HEK293 (cell line): ENCODE measurements around the gene RRP9.
A peak's percentile ranks its signal among the peaks of the same experiment; 100 is the strongest.

Experiments used
- CTCF ChIA-PET: fragments of 350-600 bp; formaldehyde crosslinking; extraction: SDS; loops from one replicate; lab custom pipeline; 2021; ENCODE audit warnings: antibody characterized with exemption; lab: Yijun Ruan, JAX
- POLR2A ChIA-PET: fragments of 300-600 bp; formaldehyde crosslinking; extraction: SDS; loops from one replicate; lab custom pipeline; 2020; ENCODE audit warnings: antibody characterized with exemption, inconsistent platforms; lab: Yijun Ruan, JAX
- H3K27ac ChIP-seq: fragments of 200-500 bp; sonication (Bioruptor generic); 2 replicates; pipeline ENCODE4 v1.5.1; 2014; ENCODE audit warnings: low read depth, low read length, control low read depth, inconsistent platforms; ENCODE audit errors: extremely low read depth
- H3K36me3 ChIP-seq, 2 experiments: fragments of 200-500 bp in 1 of 2; sonication (Bioruptor generic) in 1 of 2; 1 replicate in 1 of 2; 2 replicates in 1 of 2; pipeline ENCODE4 v1.5.1; 2014 to 2017; ENCODE audit warnings: inconsistent platforms in 2 of 2, low read length in 2 of 2; ENCODE audit not compliant: control insufficient read depth in 2 of 2, insufficient read depth in 1 of 2
- H3K4me1 ChIP-seq: fragments of 200-500 bp; sonication (Bioruptor generic); 2 replicates; pipeline ENCODE4 v1.5.1; 2014; ENCODE audit warnings: mild to moderate bottlenecking, low read length, inconsistent platforms; ENCODE audit not compliant: control insufficient read depth, insufficient read depth
- H3K4me3 ChIP-seq: 2 replicates; pipeline ENCODE4 v1.5.1; 2011; ENCODE audit warnings: low read depth, mild to moderate bottlenecking, control low read depth, low read length, moderate library complexity
- H3K9me3 ChIP-seq: fragments of 200-500 bp; sonication (Bioruptor generic); 2 replicates; pipeline ENCODE4 v1.5.1; 2014; ENCODE audit warnings: low read depth, low read length, inconsistent platforms; ENCODE audit not compliant: control insufficient read depth, insufficient read depth
- EGR2 ChIP-seq: fragments of 450-650 bp; formaldehyde crosslinking; IDR thresholded peaks from 2 replicates; pipeline ENCODE4 v1.5.1; 2016; ENCODE audit warnings: low read depth, missing biosample characterization, missing genetic modification characterization
- GFI1B ChIP-seq: fragments of 450-650 bp; formaldehyde crosslinking; IDR thresholded peaks from 2 replicates; pipeline ENCODE4 v1.5.1; 2016; ENCODE audit warnings: missing biosample characterization, missing genetic modification characterization
- GLIS2 ChIP-seq: fragments of 450-650 bp; formaldehyde crosslinking; IDR thresholded peaks from 2 replicates; pipeline ENCODE4 v1.5.1; 2016; ENCODE audit warnings: missing biosample characterization, missing genetic modification characterization
- KLF8 ChIP-seq: fragments of 450-650 bp; formaldehyde crosslinking; IDR thresholded peaks from 2 replicates; pipeline ENCODE4 v1.5.1; 2016; ENCODE audit warnings: missing biosample characterization, missing genetic modification characterization
- PRDM10 ChIP-seq: fragments of 450-650 bp; formaldehyde crosslinking; IDR thresholded peaks from 2 replicates; pipeline ENCODE4 v1.5.1; 2016; ENCODE audit warnings: missing biosample characterization, missing genetic modification characterization
- RBAK ChIP-seq: fragments of 450-650 bp; formaldehyde crosslinking; IDR thresholded peaks from 2 replicates; pipeline ENCODE4 v1.5.1; 2016; ENCODE audit warnings: missing biosample characterization, missing genetic modification characterization
- TCF7L2 ChIP-seq: IDR thresholded peaks from 2 replicates; pipeline ENCODE4 v1.6.1; 2011; ENCODE audit warnings: low read depth, mild to moderate bottlenecking, inconsistent platforms, low read length, moderate library complexity, borderline replicate concordance
- TSHZ1 ChIP-seq: fragments of 450-650 bp; formaldehyde crosslinking; IDR thresholded peaks from 2 replicates; pipeline ENCODE4 v1.5.1; 2016; ENCODE audit warnings: missing biosample characterization, missing genetic modification characterization, borderline replicate concordance
- YY2 ChIP-seq: fragments of 450-650 bp; formaldehyde crosslinking; IDR thresholded peaks from 2 replicates; pipeline ENCODE4 v1.5.1; 2016; ENCODE audit warnings: missing biosample characterization, missing genetic modification characterization
- ZBTB17 ChIP-seq: fragments of 450-650 bp; formaldehyde crosslinking; IDR thresholded peaks from 2 replicates; pipeline ENCODE4 v1.5.1; 2016; ENCODE audit warnings: missing biosample characterization, missing genetic modification characterization
- ZBTB21 ChIP-seq: fragments of 450-650 bp; formaldehyde crosslinking; IDR thresholded peaks from 2 replicates; pipeline ENCODE4 v1.5.1; 2017; ENCODE audit warnings: missing biosample characterization, missing genetic modification characterization
- ZFP41 ChIP-seq: fragments of 450-650 bp; formaldehyde crosslinking; IDR thresholded peaks from 2 replicates; pipeline ENCODE4 v1.5.1; 2016; ENCODE audit warnings: missing biosample characterization, missing genetic modification characterization, borderline replicate concordance
- ZNF155 ChIP-seq: fragments of 450-650 bp; formaldehyde crosslinking; IDR thresholded peaks from 2 replicates; pipeline ENCODE4 v1.5.1; 2016; ENCODE audit warnings: missing biosample characterization, missing genetic modification characterization
- ZNF239 ChIP-seq: fragments of 450-650 bp; formaldehyde crosslinking; IDR thresholded peaks from 2 replicates; pipeline ENCODE4 v1.5.1; 2016; ENCODE audit warnings: missing biosample characterization, missing genetic modification characterization
- ZNF350 ChIP-seq: fragments of 450-650 bp; formaldehyde crosslinking; IDR thresholded peaks from 2 replicates; pipeline ENCODE4 v1.5.0; 2017; ENCODE audit warnings: missing biosample characterization, mild to moderate bottlenecking, missing genetic modification characterization
- ZNF362 ChIP-seq: fragments of 450-650 bp; formaldehyde crosslinking; IDR thresholded peaks from 2 replicates; pipeline ENCODE4 v1.5.1; 2016; ENCODE audit warnings: missing biosample characterization, missing genetic modification characterization
- ZNF366 ChIP-seq: fragments of 450-650 bp; formaldehyde crosslinking; conservative IDR thresholded peaks from 2 replicates; pipeline ENCODE4 v1.5.1; 2016; ENCODE audit warnings: missing biosample characterization, missing genetic modification characterization
- ZNF404 ChIP-seq: fragments of 450-650 bp; formaldehyde crosslinking; IDR thresholded peaks from 2 replicates; pipeline ENCODE4 v1.5.1; 2017; ENCODE audit warnings: missing biosample characterization, missing genetic modification characterization
- ZNF416 ChIP-seq: fragments of 450-650 bp; formaldehyde crosslinking; IDR thresholded peaks from 2 replicates; pipeline ENCODE4 v1.5.1; 2016; ENCODE audit warnings: missing biosample characterization, missing genetic modification characterization
- ZNF426 ChIP-seq: fragments of 450-650 bp; formaldehyde crosslinking; IDR thresholded peaks from 2 replicates; pipeline ENCODE4 v1.5.1; 2017; ENCODE audit warnings: missing biosample characterization, missing genetic modification characterization, mild to moderate bottlenecking, inconsistent platforms, moderate library complexity
- ZNF555 ChIP-seq: fragments of 450-650 bp; formaldehyde crosslinking; conservative IDR thresholded peaks from 2 replicates; pipeline ENCODE4 v1.5.1; 2017; ENCODE audit warnings: missing biosample characterization, mild to moderate bottlenecking, missing genetic modification characterization, inconsistent platforms
- ZNF654 ChIP-seq: fragments of 450-650 bp; formaldehyde crosslinking; IDR thresholded peaks from 2 replicates; pipeline ENCODE4 v1.5.1; 2016; ENCODE audit warnings: low read depth, missing biosample characterization, missing genetic modification characterization
- ZNF660 ChIP-seq: fragments of 450-650 bp; IDR thresholded peaks from 2 replicates; pipeline ENCODE4 v1.5.1; 2018; ENCODE audit warnings: missing biosample characterization, mild to moderate bottlenecking, missing genetic modification characterization
- ZSCAN4 ChIP-seq: fragments of 450-650 bp; formaldehyde crosslinking; IDR thresholded peaks from 2 replicates; pipeline ENCODE4 v1.5.1; 2017; ENCODE audit warnings: missing biosample characterization, missing genetic modification characterization

RRP9 gene

GRCh38 chr3:51983578-51984268 lies 42.0 kb upstream of the RRP9 start (continued):
- TF ChIP-seq ZNF362, result 0 out of 2 replicates have a peak, but pooled peaks have one; percentile 39
- TF ChIP-seq KLF8, result 0 out of 2 replicates have a peak, but pooled peaks have one; percentile 39
- TF ChIP-seq, all 188 proteins: peak for 8

GRCh38 chr3:51982838-51983577 lies 41.3 kb upstream of the RRP9 start, which contains the start of gene ACY1:
ACY1 (plus strand) TSS chr3:51983535; CDS start chr3:51984065, 530 bp downstream.
- no peaks in the 10 kb centered on the region for H3K4me1 ChIP-seq
- ChIA-PET CTCF (interaction anchor here (0.6 to 3.0 kb wide), 7 partner anchors 9 to 430 kb away, joined by 3 to 38 read pairs (median 5); partner anchors contain the start of genes ABHD14A, ABHD14B and RRP9), POLR2A (interaction anchor here (0.5 to 3.6 kb wide), 12 partner anchors 9 to 296 kb away, joined by 3 to 47 read pairs (median 6); partner anchors contain the start of genes ABHD14A, ABHD14B, PARP3 and PCBP4)
- H3K36me3 ChIP-seq, result peaks cover 0 to 8% of the 10 kb centered on the region in 2 experiments; a peak in 1 of 3 replicates
- H3K27ac ChIP-seq, result peak within 1 kb of the TSS; percentile 60; the same call in 1 of the 2 replicates
- no peaks in the 10 kb centered on the region for H3K9me3 ChIP-seq
- H3K4me3 ChIP-seq, result peak within 1 kb of the TSS; percentile 41
- TF ChIP-seq ZNF155 (tag by site-specific recombination) (no peak), ZBTB17 (tag by site-specific recombination) (peak; percentile 69), YY2 (no peak), TSHZ1 (tag by site-specific recombination) (no peak), ZNF350 (tag by site-specific recombination) (no peak), ZNF416 (no peak), ZFP41 (tag by site-specific recombination) (no peak), EGR2 (tag by site-specific recombination) (peak; percentile 29), ZNF555 (tag by site-specific recombination) (no peak), ZNF654 (tag by site-specific recombination) (no peak), ZNF362 (no peak), ZNF239 (tag by site-specific recombination) (no peak), ZNF404 (tag by site-specific recombination) (no peak), TCF7L2 (no peak), ZNF426 (tag by site-specific recombination) (no peak), ZNF660 (tag by site-specific recombination) (peak; percentile 82), ZSCAN4 (tag by site-specific recombination) (no peak), GFI1B (no peak), RBAK (tag by site-specific recombination) (no peak), ZNF366 (0 out of 2 replicates have a peak, but pooled peaks have one; percentile 11), GLIS2 (tag by site-specific recombination) (peak; percentile 84), PRDM10 (tag by site-specific recombination) (no peak), ZBTB21 (tag by site-specific recombination) (no peak)
